Fibroblast of mammary gland (primary cell): ENCODE results near the gene DDAH1.

Experiments used
- DNase-seq: peaks from one replicate; pipeline ENCODE4 v3.0.0-alpha.2; 2010; ENCODE audit warnings: low read depth
- H3K4me3 ChIP-seq: 2 replicates; pipeline ENCODE4 v1.5.1; 2011; ENCODE audit warnings: low read depth, mild to moderate bottlenecking, low read length, moderate library complexity; ENCODE audit not compliant: control insufficient read depth
- CTCF ChIP-seq: conservative IDR thresholded peaks from 2 replicates; pipeline ENCODE4 v1.5.1; 2011; ENCODE audit warnings: low read depth, low read length, inconsistent platforms; ENCODE audit not compliant: control insufficient read depth, insufficient read depth

Gene DDAH1

GRCh38 chr1:85374160-85374559 lies 90.8 kb downstream of the DDAH1 start:
- no peak for TF ChIP-seq CTCF
- DNase-seq: peak; percentile 90
- no peak overlapping the region for H3K4me3 ChIP-seq

DNA sequence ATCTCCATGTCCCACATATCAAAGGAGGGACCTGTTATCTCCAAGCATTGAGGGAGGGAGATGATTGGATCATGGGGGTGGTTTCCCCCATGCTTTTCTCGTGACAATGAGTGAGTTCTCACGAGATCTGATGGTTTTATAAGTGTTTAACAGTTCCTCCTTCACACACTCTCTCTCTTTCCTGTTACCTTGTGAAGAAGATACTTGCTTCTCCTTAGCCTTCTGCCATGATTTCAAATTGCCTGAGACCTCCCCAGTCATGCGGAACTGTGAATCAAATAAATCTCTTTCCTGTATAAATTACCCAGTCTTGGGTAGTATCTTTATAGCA lies 91.6 kb downstream of the DDAH1 start:
- no peak for DNase-seq
- H3K4me3 ChIP-seq: no peak overlapping the region
- TF ChIP-seq CTCF: no peak

DNA sequence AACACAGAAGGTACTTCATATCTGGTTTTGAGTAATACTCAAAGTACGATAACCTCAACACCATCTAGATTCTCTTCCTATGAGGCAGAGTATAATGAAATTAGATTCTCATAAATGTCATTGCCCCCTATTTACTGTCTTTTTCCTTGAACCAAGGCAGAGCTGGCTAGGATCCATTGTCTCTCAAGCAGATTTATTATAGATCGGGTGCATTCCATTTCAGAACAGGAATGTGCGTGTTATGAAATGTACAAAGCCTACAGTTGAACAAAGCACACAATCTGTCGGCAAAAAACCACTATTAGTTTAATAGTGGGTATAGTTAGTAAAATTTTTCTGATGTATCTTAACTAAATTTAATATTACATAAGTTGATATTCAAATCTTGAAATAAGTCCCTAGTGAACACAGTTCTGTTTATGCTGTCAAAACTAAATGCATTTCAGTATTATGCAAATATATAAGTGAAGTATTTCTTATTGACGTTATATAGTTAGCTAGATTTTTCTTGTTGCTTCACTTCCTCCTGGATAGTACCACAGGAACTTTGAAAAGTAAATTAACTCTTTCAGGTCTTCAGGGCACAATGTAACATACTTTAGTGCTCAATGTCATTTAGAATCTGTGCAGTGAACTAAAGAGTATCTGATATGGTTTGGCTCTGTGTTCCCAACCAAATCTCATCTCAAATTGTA lies 92.1 kb downstream of the DDAH1 start:
- DNase-seq: peak; percentile 41
- TF ChIP-seq CTCF: no peak
- H3K4me3 ChIP-seq: no peak overlapping the region

DNA sequence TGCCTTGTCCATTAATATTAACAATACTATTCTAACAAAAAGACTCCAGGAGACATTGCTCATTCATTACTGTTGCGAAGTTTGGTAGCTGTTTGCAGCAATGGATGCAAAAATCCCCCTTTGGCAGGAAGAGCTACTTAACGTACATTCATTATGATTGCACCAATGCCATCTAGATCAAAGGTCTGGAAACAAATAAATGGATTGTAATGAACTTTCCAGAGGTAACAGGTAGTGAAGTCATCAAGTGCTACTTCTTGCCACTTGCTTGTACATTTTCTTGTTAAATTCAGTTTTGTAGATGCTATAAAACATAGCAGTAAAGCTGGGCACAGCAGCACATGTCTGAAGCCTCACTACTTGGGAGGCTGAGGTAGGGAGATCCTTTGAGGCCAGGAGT lies 93.9 kb downstream of the DDAH1 start:
- no peak for DNase-seq
- no peak overlapping the region for H3K4me3 ChIP-seq
- TF ChIP-seq CTCF: no peak

DNA sequence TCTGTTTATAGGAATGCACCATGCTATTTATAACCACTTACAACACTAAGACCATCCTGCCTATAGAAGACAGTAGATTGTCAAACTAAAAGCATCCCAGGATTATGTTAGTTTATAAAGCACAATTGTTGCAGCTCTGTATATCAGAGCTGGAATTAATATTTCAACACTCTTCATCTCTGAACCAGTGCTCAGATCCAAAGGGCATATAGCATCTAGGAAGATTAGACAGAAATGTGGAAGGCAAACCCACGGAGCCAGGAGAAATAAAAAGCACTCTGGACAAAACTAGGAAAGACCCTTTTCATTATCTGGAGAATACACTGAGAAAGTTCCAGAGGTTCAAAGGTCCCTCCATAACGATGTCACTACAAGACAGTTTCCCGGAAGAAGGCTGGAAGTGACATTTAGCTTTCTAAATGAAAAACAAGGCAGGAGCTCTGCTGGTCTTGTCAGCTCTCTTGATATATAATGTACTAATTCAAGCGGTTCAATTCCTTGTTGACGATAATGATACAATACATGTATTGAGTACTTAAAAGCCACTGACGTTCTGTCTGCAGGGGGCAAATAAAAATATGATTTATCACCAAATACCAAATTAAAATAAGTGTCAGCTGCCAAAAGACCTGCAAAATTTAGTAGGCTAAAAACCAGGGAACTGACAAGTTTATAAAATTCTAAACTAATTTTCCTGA lies 96.7 kb downstream of the DDAH1 start:
- no peak for DNase-seq
- no peak for TF ChIP-seq CTCF
- no peak overlapping the region for H3K4me3 ChIP-seq

DNA sequence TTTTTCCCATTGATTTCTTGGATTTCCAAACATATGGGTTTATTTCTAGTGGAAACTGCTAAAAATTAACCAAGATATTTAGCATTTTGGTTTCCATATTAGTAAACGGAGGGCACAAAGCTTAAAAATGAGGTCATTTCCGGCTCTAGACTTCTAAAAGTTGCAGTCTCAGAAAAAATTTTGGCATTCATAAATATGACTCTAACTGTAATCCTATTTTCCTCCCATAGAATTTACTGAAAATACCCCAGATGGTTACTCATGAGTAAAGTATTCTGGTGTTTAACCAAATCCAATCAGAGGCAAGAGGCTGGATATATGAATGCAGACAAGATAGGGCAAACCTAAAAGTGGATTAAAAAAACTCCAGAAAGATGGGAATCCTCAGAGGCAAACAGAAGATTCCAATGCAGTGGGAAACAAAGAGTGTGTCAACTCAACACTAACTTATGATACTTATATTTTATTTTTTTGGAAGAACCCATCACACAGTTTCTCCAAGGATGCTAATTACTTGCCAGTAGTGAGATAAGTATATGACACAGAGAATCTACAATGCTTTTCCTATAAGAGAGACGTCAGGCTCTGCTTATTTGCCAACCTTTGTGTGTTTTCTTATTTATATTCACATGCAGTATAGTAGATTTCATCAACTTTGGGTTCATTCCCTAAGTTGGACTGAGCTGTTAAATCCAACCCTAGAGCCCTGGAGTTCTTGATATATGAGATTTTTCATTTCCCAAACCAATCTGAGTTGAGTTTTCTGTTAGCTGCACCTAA lies 98.4 kb downstream of the DDAH1 start:
- peak; percentile 82 for DNase-seq
- no peak for TF ChIP-seq CTCF
- H3K4me3 ChIP-seq: no peak overlapping the region
